GM21737 (cell line): Measurements from ENCODE around the gene GREM1.

ENCODE experiments used
- ATAC-seq: cut with Tn5 transposase; IDR thresholded peaks from one replicate; pipeline ENCODE4 v1.9.1; 2021; ENCODE audit warnings: mild to moderate bottlenecking, moderate library complexity; ENCODE audit not compliant: unreplicated experiment

The GREM1 gene

DNA sequence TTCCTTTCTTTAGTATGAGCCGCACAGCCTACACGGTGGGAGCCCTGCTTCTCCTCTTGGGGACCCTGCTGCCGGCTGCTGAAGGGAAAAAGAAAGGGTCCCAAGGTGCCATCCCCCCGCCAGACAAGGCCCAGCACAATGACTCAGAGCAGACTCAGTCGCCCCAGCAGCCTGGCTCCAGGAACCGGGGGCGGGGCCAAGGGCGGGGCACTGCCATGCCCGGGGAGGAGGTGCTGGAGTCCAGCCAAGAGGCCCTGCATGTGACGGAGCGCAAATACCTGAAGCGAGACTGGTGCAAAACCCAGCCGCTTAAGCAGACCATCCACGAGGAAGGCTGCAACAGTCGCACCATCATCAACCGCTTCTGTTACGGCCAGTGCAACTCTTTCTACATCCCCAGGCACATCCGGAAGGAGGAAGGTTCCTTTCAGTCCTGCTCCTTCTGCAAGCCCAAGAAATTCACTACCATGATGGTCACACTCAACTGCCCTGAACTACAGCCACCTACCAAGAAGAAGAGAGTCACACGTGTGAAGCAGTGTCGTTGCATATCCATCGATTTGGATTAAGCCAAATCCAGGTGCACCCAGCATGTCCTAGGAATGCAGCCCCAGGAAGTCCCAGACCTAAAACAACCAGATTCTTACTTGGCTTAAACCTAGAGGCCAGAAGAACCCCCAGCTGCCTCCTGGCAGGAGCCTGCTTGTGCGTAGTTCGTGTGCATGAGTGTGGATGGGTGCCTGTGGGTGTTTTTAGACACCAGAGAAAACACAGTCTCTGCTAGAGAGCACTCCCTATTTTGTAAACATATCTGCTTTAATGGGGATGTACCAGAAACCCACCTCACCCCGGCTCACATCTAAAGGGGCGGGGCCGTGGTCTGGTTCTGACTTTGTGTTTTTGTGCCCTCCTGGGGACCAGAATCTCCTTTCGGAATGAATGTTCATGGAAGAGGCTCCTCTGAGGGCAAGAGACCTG is 13.2 kb downstream of the GREM1 start:
- ATAC-seq, result no peak

DNA sequence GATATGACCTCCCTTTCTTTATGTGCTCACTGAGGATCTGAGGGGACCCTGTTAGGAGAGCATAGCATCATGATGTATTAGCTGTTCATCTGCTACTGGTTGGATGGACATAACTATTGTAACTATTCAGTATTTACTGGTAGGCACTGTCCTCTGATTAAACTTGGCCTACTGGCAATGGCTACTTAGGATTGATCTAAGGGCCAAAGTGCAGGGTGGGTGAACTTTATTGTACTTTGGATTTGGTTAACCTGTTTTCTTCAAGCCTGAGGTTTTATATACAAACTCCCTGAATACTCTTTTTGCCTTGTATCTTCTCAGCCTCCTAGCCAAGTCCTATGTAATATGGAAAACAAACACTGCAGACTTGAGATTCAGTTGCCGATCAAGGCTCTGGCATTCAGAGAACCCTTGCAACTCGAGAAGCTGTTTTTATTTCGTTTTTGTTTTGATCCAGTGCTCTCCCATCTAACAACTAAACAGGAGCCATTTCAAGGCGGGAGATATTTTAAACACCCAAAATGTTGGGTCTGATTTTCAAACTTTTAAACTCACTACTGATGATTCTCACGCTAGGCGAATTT is 14.9 kb downstream of the GREM1 start:
- no peak for ATAC-seq

DNA sequence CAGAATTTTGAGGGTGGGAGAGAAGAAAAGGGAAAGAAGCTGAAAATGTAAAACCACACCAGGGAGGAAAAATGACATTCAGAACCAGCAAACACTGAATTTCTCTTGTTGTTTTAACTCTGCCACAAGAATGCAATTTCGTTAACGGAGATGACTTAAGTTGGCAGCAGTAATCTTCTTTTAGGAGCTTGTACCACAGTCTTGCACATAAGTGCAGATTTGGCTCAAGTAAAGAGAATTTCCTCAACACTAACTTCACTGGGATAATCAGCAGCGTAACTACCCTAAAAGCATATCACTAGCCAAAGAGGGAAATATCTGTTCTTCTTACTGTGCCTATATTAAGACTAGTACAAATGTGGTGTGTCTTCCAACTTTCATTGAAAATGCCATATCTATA is 15.5 kb downstream of the GREM1 start:
- ATAC-seq, result no peak

DNA sequence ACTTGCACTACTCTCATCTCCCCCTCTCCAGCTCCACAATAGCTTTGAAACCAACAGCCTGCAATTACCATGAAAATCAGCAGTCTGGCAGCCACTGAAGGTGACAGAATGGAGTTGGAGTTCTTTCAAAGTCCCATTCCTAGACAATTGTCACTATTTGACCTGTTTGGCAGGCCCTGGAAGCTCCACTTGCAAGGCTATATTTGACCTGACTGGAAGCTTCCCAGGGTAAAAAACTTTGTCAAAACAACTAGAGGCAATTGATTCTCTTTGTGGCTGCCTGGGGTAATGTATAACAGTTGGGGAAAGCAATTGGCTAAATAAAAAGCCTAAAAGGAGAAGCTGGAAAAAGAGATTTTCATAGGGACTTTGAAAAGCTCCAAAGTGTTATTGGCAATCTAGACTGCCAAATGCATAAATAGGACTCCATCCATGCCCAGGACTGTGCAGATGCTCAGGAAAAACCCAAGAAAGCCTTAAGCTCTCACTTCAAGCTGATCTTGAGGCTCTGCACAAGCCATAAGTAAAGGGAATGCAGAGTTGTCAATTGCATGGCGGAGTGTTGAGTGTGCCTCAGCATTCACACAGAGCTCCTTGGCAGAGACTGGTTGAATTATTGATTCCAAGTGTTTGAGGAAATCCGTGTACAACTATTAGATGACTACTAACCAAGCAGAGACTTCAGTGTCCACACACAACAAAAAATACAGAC is 18.3 kb downstream of the GREM1 start:
- no peak for ATAC-seq

DNA sequence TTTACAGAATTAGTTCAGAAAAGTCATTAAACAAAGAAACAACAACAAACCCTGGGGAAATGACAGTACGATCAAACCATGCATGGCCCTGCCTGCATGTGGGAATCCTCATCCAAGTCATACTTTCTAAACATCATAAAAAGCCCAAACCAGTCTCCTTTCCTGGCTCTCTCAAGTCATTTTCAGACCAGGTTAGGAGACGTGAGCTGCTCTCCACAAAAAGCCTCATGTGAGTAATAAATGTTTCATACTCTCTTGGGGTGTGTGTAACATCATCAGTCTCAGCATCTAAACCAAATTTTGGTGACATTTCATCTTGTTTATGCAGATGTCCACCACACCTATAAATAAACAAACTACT is 18.9 kb downstream of the GREM1 start:
- no peak for ATAC-seq

DNA sequence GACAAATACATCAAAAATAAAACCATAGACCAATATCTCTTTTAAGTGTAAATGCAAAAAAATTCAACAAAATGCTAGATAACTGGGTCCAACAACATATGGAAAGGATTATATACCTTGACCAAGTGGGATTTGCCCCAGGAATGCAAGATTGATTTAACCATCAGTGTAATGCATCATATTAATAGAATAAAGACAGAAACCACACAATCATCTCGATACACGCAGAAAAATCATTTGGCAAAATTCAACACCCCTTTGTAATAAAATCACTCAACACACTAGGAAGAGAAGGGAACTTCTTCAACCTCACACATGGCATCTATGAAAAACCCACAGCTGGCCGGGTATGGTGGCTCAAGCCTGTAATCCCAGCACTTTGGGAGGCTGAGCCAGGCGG is 19.5 kb downstream of the GREM1 start:
- ATAC-seq, result no peak

DNA sequence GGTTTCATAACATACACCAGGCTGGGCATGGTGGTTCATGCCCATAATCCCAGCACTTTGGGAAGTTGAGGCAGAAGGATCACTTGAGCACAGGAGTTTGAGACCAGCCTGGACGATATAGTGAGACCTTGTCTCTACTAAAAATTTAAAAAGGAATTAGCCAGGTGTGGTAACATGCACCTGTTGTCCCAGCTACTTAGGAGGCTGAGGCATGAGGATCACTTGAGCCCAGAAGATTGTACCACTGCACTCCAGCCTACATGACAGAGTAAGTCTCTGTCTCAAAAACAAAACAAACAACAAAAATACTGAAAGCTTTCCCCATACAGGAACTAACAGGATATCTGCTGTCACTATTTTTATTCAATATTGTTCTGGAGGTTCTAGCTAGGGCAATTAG is 20.9 kb downstream of the GREM1 start:
- ATAC-seq, result no peak

DNA sequence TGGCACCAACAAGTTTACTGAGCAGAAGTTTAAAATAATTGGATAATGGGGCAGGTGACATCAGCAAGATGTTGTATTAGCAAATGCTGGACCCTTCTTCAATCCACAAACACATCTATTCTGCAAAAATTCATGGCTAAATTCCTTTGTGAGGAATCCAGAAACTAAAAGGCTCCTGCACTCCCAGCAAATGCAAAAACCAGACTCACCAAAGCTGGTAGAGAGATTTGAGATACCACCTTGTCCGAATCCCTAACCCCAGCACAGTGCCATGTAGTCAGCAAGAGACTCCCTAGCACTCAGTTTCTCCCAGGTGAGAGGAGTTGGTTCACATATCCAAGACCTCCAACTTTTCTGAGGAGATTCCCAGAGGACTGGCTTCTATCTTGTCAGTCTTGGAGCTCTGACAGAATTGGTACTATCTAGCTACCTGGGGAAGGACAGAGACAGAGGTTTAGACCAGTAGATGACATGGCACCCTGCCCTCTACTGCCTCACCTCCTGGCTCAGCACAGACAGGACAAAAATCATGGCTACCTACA is 21.8 kb downstream of the GREM1 start:
- ATAC-seq, result no peak

DNA sequence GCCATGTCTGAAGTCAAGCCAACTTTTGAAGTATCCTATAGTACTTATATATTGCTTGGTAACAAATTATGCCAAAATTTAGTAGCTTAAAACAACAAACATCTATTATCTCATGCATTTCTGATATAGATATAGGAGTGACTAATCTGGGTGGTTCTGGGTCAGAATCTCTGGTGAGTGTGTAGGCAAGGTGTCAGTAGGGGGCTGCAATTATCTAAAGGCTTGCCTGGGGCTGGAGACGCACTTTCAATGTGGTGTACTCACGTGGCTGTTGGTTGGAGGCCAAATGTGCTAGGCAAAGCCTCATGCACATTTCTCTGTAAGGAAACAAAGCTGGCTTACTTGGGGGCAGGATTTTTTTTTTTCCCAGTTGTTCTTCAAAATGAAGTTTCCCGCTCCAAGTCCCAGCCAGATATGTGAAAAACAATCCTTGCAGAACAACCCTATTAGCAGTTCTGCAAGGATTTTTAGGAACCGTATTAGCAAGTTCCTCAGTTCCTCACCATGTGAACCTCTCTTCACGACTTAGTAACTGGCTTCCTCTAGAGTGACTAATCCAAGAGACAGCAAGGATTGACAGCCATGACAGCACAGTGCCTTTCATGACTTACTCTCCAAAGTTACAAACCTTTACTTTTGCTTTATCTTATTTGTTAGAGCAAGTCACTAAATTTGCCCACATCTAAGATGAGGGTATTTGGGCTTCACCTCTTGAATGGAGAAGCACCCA is 25.8 kb downstream of the GREM1 start:
- ATAC-seq, result no peak

DNA sequence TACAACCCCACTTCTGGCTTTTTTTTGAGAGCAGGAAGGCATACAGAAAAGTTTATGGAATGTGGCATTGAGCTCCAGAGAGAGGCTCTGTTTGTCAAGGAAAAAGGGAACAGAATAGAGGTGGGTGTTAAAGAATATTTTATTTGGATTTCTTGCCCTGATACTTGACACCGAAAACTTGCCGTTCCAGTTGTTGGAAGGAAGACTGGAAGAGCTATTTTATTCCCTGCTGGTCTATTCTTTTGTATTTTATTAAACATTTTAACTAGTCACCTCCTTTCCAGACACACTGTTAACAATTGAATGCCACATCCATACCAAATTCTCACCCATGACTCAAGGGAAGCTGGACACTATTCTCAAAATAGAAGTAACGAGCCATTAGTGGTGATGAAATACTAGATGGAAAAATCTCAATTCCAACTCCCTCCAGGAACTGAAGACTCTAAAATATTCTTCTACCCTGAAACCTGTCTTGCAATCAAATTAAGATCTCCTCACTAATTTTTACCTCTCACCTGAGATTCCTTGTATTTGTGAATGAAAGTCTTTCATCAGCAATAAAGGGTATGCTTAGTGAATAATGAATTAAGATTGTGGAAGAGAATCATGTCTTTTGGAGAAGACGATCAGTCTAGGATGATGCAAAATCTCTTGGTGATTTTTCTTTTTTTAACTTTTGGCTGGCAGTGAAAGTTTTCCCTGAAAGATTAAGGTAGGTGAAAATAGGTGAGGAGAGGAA is 28.5 kb downstream of the GREM1 start:
- no peak for ATAC-seq

DNA sequence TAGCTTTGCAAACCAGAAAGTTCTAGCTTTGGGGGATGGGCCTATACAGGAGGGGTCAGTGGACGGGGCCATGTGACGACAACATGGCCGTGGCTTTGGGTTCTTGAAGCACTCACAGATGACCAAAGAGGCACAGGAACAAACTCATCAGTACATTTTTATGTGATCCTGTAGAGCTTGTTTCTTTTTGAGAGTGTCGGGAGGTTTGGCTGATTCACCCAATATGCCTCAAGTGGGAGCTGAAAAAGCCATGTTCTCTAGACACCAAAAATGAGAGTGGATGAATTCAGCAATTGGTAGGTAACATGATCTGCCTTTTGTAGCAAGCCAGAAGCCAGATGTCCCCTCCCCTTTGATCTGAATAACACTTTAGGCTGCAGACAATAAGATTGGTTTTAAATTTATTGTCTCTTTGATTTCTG is 30.1 kb downstream of the GREM1 start:
- no peak for ATAC-seq

DNA sequence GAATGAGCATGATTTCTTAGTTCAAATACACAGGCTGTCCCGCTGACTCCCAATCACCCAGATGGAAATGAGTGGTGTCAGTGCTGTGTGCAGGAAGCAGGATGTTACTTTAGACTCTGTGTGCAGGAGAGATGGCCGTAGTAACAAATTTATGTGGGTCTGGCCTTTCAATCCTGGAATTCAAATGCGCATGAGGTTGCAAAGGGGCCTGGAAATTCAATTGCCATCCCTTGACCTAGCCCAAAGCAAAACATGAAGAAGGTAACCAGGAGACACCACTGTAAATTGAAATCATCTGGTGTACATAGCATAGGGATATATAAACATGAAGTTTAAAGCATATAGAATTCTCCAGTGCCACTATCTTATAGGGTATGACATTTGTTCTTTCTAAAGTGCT is 33.2 kb downstream of the GREM1 start:
- no peak for ATAC-seq

DNA sequence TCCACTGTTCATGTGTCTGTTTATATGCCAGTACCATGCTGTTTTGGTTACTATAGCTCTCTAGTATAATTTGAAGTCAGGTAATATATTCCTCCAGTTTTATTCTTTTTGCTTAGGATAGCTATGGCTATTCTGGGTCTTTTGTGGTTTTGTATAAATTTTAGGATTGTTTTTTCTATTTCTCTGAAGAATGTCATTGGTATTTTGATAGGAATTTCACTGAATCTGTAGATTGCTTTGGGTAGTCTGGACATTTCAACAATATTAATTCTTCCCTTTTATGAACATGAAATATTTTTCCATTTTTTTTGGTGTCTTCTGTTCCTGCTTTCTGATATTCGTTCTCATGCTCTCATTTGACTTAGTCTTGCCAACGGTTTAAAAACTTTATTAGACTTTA is 39.6 kb downstream of the GREM1 start:
- no peak for ATAC-seq

DNA sequence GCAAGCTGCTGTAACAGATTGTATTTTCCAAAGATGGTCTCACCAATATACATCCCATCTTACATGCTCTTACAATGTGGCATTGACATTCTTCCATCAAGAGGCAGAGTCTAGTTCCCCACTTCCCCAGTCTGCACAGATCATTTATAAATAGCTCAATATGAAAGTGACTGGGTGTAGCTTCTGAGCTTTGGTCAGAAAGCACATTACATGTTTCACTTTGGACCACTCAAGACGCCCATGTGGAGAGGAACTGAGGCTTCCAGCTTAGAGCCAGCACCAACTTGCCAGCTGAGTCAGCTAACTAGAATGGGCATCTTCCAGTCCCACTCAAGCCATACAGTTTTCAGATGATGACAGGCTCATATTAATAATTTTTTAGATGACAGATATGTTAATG is 45.5 kb downstream of the GREM1 start:
- ATAC-seq, result no peak

DNA sequence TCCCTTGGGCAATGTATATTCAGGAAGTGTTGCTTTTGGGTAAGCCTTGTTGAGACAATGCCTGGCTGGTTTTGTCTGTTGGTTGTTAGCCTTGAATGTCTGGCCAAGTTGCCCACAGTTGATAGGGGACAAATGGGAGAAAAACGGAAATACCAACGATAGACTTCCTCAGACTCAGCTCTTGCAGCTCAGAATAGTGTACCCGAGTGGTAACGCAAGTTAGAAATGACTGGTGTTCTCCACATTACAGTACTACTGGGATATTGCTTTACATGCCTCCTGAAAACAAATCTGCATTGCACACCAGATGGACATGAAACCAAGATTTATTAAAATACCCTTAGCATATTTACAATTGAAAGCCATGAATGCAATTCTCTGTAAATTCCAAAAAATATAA is 47.4 kb downstream of the GREM1 start:
- no peak for ATAC-seq

DNA sequence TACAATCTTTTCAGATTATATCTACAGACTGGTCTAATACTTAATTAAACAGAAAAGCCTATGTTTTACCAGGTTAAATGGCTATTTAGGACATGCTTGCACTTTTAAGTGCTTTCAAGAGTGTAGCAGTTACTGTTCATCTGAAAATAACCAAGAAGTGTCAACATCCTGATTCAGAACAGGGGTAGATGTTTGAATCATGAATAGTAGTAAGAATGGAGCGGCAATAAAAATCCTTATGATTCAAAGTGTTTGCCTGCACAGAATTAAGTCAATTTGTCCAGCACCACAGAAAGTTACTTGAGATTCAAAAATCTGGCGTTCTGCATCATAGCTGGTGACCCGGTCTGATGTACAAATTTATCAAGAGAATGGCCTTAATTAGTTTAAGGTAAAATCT is 48.3 kb downstream of the GREM1 start:
- ATAC-seq, result no peak

DNA sequence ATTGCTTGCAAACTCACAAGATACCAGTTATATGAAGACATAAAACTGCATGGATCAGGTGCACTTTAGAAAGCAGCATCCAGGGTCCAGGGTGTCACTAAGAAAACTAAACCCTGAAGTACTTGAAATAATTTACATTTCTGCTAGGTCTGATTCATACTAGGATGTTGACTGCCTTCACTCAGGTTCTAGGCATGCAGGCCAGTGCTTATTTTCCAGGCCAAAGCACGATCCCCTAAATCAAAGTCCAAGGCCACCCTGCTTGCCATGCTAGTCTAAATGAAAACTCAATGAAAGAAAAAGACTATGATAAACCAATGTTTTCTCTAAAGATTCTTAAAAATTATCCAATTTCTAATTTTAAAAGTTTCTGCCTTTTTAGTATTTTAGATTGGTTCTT is 49.4 kb downstream of the GREM1 start:
- no peak for ATAC-seq

DNA sequence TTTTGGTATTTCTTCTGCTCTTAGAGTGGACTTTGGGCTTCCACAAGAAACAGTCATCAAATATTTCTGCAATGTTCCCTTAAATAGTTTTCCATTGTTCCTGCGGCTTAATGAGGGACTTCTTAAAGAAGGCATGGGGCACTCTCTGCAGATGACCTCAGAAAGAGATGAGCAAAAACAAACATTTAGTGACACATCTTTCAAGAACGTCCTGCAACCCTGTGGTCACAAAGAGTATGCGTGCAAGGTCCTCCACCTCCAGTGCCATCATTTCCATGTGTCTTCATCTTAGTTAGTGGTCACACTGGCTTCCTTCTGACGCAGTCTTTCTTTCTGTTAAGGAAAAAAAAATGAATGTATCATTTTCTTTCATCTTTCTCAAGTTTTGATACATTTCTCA is 56.2 kb downstream of the GREM1 start:
- no peak for ATAC-seq

DNA sequence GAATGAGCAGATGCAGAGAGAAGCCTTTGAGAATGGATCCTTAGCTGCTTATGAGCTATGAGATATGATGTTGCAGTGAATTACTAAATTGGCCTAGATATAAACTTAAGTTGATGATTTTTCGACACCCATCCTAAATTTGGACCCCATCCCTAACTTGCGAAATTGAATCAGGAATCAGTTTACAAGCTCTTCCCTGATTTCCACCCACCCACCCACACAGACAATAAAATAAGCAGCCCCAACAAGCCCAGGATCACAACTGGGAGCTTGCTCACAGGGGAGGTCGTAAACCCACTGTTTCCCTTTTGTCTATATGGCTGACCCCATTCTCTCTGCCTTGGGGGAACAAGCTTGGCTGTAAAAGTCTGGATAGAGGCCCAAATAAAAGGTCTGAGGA is 57.3 kb downstream of the GREM1 start:
- ATAC-seq, result no peak
